RWPE2 (cell line): ENCODE measurements around the gene ITSN2.

ENCODE experiments used
- ATAC-seq: fragments of 200-7000 bp; cut with Tn5 transposase; 3 replicates; pipeline ENCODE4 v1.9.1; 2021; ENCODE audit warnings: low read depth
- DNase-seq: peaks from one replicate; pipeline ENCODE4 v3.0.0-alpha.2; 2020; ENCODE audit warnings: low spot score
- H3K27ac ChIP-seq: fragments of 450-650 bp; 2 replicates; pipeline ENCODE4 v1.5.1; 2017; ENCODE audit warnings: mild to moderate bottlenecking; ENCODE audit not compliant: poor library complexity, severe bottlenecking
- H3K27me3 ChIP-seq: fragments of 250-450 bp; sonication (Bioruptor Pico); 2 replicates; pipeline ENCODE4 v1.5.1; 2021; ENCODE audit warnings: mild to moderate bottlenecking, moderate library complexity; ENCODE audit not compliant: insufficient read depth, poor library complexity, severe bottlenecking
- H3K36me3 ChIP-seq: fragments of 250-450 bp; sonication (Bioruptor Pico); 2 replicates; pipeline ENCODE4 v1.5.1; 2020; ENCODE audit warnings: low read depth, mild to moderate bottlenecking, moderate library complexity
- H3K4me1 ChIP-seq: fragments of 250-450 bp; sonication (Bioruptor Pico); 2 replicates; pipeline ENCODE4 v1.5.1; 2021; ENCODE audit warnings: mild to moderate bottlenecking, moderate library complexity; ENCODE audit not compliant: insufficient read depth, poor library complexity, severe bottlenecking
- H3K4me3 ChIP-seq: fragments of 250-450 bp; sonication (Bioruptor Pico); 2 replicates; pipeline ENCODE4 v1.5.1; 2021; ENCODE audit warnings: mild to moderate bottlenecking, moderate library complexity; ENCODE audit not compliant: severe bottlenecking
- H3K9me3 ChIP-seq: fragments of 250-450 bp; sonication (Bioruptor Pico); 2 replicates; pipeline ENCODE4 v1.5.1; 2021; ENCODE audit warnings: mild to moderate bottlenecking, moderate library complexity; ENCODE audit not compliant: severe bottlenecking
- TF ChIP-seq, protein P1 (sequence below): fragments of 450-650 bp; IDR thresholded peaks from one replicate; pipeline ENCODE4 v1.5.1; 2017; ENCODE audit warnings: mild to moderate bottlenecking, moderate library complexity; ENCODE audit not compliant: poor library complexity, severe bottlenecking

The ITSN2 gene

DNA sequence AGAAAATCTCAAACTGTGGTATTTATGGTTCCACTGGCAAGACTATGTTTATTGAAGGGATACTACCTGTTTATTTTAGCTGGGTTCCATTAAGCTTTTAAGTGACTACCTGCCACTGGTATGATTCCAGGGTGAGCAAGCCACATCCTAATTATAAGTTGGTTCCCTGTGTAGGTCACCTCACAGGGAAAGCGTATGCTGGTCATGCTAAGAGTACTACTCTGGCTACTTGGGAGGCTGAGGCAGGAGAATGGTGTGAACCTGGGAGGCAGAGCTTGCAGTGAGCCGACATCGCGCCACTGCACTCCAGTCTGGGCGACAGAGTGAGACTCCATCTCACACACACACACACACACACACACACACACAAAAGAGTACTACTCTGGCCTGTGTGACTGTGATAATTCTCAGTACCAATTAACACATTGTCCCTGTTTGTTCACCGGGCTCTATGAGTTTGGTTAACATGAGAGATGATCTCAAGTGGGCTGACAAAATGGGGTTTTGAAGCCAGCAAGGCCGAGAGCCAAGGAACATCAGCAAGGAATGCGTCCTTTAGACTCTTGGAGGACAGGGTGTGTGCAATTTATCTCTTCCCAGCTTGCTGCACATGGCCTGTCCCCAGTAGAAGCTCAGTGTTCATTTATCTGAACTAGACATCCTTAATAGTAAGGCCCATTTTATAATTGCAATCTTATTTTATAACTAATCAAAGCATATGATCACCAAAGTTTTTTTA, 15.2 kb upstream of the ITSN2 start:
- no peaks in the 10 kb centered on the region for H3K27me3 ChIP-seq
- no peaks in the 10 kb centered on the region for H3K4me1 ChIP-seq
- no peaks in the 10 kb centered on the region for H3K9me3 ChIP-seq
- ATAC-seq (no peak), DNase-seq (no peak)
- no peaks in the 10 kb centered on the region for H3K36me3 ChIP-seq
- TF ChIP-seq, protein P1, sequence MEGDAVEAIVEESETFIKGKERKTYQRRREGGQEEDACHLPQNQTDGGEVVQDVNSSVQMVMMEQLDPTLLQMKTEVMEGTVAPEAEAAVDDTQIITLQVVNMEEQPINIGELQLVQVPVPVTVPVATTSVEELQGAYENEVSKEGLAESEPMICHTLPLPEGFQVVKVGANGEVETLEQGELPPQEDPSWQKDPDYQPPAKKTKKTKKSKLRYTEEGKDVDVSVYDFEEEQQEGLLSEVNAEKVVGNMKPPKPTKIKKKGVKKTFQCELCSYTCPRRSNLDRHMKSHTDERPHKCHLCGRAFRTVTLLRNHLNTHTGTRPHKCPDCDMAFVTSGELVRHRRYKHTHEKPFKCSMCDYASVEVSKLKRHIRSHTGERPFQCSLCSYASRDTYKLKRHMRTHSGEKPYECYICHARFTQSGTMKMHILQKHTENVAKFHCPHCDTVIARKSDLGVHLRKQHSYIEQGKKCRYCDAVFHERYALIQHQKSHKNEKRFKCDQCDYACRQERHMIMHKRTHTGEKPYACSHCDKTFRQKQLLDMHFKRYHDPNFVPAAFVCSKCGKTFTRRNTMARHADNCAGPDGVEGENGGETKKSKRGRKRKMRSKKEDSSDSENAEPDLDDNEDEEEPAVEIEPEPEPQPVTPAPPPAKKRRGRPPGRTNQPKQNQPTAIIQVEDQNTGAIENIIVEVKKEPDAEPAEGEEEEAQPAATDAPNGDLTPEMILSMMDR, result no peak
- no peak overlapping the region for H3K27ac ChIP-seq
- H3K4me3 ChIP-seq, result no peak overlapping the region

DNA sequence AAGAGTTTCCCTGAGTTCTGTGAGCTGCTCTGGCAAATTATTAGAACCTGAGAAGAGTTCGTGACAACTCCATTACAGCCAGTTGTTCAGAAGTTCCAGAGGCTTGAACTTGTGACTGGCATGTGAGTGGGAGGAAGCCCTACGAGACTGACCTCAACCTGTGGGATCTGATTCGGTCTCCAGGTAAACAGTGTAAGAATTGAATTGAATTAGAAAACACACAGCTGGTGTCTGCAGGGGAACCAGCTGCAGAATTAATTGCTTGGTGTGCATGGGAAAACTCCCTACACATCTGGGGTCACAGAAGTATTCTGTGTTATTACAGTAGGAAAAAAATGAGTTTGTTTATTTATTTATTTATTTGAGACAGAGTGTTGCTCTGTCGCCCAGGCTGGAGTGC, 14.0 kb upstream of the ITSN2 start:
- Histone ChIP-seq H3K4me3 (no peak overlapping the region), H3K27me3 (no peaks in the 10 kb centered on the region), H3K4me1 (no peaks in the 10 kb centered on the region), H3K27ac (no peak overlapping the region), H3K9me3 (no peaks in the 10 kb centered on the region), H3K36me3 (no peaks in the 10 kb centered on the region)
- DNase-seq, result no peak
- TF ChIP-seq, protein P1, result no peak
- no peak for ATAC-seq

DNA sequence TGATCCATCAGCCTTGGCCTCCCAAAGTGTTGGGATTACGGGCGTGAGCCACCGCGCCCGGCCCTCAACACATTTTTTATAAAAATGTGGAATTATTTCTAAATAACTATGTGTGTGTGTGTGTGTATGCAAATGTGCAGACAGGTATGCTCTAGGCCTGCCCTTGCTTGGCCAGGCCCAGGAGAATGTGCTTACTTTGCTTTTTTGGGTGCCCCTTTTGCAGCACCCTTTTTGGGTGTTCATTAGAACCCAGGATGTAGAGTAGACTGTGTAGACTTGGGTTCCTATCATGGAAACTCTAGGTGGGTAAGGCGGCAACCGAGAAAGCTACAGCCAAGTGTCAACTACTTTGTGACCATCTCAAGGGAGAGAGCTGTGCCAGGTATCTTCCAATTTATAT, 11.7 kb upstream of the ITSN2 start:
- no peaks in the 10 kb centered on the region for H3K9me3 ChIP-seq
- no peak for ATAC-seq
- H3K27me3 ChIP-seq, result no peaks in the 10 kb centered on the region
- H3K27ac ChIP-seq, result no peak overlapping the region
- no peaks in the 10 kb centered on the region for H3K4me1 ChIP-seq
- H3K36me3 ChIP-seq, result no peaks in the 10 kb centered on the region
- TF ChIP-seq, protein P1, result no peak
- H3K4me3 ChIP-seq, result no peak overlapping the region
- DNase-seq, result no peak

DNA sequence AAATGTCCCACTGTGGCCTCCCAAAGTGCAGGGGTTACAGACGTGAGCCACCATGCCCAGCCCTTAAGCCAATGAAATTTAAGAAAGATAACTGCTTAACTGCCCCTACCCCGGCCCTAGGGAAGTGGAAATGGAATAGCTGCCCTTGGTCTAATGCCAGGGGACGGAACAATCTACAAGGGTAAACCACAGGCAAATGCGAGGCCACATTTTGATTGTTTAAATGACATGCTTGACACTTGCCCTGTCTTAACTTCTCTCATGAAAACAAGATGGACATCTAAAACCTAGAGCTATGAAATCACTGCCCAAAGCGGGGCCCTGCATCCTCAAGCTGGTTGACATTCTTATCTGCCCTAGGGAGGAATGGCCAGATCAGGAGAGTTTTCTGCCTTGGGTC, 5.5 kb upstream of the ITSN2 start:
- Histone ChIP-seq H3K36me3 (no peaks in the 10 kb centered on the region), H3K27ac (no peak overlapping the region), H3K9me3 (no peaks in the 10 kb centered on the region), H3K4me3 (no peak overlapping the region), H3K4me1 (no peaks in the 10 kb centered on the region), H3K27me3 (no peaks in the 10 kb centered on the region)
- ATAC-seq (no peak), DNase-seq (no peak)
- TF ChIP-seq, protein P1, result no peak

DNA sequence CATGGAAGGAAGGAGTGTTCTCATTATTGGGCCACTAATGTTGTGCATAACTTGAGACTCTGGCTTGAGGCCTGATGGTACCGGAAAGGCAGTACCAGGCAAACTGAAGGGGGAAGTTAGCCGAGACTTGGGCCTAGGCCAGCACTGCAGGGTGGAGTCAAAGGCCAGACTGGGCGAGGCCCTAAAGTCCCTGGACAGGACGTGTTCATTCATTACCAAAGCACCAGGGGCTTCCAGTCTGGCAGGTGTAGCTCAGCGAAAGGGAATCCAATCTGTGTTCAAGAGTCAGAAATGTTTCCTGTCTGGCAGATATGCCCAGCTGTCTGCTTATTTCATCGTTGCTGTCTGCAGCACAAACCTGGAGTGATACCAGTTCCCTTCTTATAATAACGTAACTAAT, 4.7 kb upstream of the ITSN2 start:
- Histone ChIP-seq H3K27me3 (no peaks in the 10 kb centered on the region), H3K4me3 (no peak overlapping the region), H3K27ac (no peak overlapping the region), H3K4me1 (no peaks in the 10 kb centered on the region), H3K36me3 (no peaks in the 10 kb centered on the region), H3K9me3 (no peaks in the 10 kb centered on the region)
- TF ChIP-seq, protein P1, result no peak
- DNase-seq (no peak), ATAC-seq (peak; percentile 17; the same call in 1 of the 3 replicates)
